K562 (cell line): ENCODE data around the gene DHRS3. TPM values are rescaled to one million over a fixed set of nuclear protein-coding genes. Genes with fewer than 3 reads are reported as not detected.
A peak's percentile ranks its signal among the peaks of the same experiment; 100 is the strongest.

Experiments used
- ATAC-seq: fragments of 200-7000 bp; cut with Tn5 transposase; 3 replicates; pipeline ENCODE4 v1.9.1; 2020; ENCODE audit warnings: moderate library complexity
- BruUV-seq: library from RNA; stranded (reverse); fragments of 400-500 nt; replicated peaks from 2 replicates; lab custom pipeline; 2021; lab: Mats Ljungman, UMichigan
- CTCF ChIA-PET: fragments of 300-600 bp; formaldehyde crosslinking; extraction: SDS; loops from one replicate; lab custom pipeline; 2021; ENCODE audit warnings: low intra/inter-chr PET ratio; lab: Yijun Ruan, JAX
- POLR2A ChIA-PET: fragments of 300-600, 350-650 bp; sonication (Branson Sonifier 250); formaldehyde crosslinking; extraction: SDS; loops from one replicate; lab custom pipeline; 2021; ENCODE audit warnings: antibody characterized with exemption, inconsistent platforms; lab: Yijun Ruan, JAX
- DNase-seq, 4 experiments: peaks; one replicate each; pipeline versions ENCODE4 v3.0.0 to v3.0.0-alpha.2; 2011 to 2018; ENCODE audit warnings: low spot score in 3 of 4, mixed read lengths in 3 of 4; ENCODE audit errors: extremely low read depth in 1 of 4
- FAIRE-seq: peaks from 2 replicates; lab custom pipeline; 2011; peaks lifted over from hg19 to GRCh38; lab: Jason Lieb, UNC
- H2AFZ ChIP-seq: 2 replicates; pipeline ENCODE4 v1.6.0; 2011; ENCODE audit warnings: low read depth, low read length, control low read depth, inconsistent platforms
- H3K27ac ChIP-seq: fragments of 200-600 bp; 3 replicates; pipeline ENCODE4 v1.8.0; 2011; ENCODE audit warnings: low read depth, mild to moderate bottlenecking, control low read depth, inconsistent platforms, low read length, moderate library complexity, mixed read lengths; ENCODE audit errors: extremely low read depth
- H3K27me3 ChIP-seq, 2 experiments: fragments of 300-600 bp in 1 of 2; 2 replicates in 1 of 2; 3 replicates in 1 of 2; pipeline versions ENCODE4 v1.6.0 to v1.8.0; 2011; ENCODE audit warnings: inconsistent platforms in 2 of 2, low read length in 2 of 2, mild to moderate bottlenecking in 1 of 2, mixed read lengths in 1 of 2, moderate library complexity in 1 of 2; ENCODE audit not compliant: control insufficient read depth in 2 of 2, insufficient read depth in 2 of 2
- H3K36me3 ChIP-seq: fragments of 300-600 bp; 3 replicates; pipeline ENCODE4 v1.8.0; 2011; ENCODE audit warnings: mild to moderate bottlenecking, low read length, inconsistent platforms; ENCODE audit not compliant: control insufficient read depth, insufficient read depth
- H3K4me1 ChIP-seq, 2 experiments: fragments of 200-600 bp in 1 of 2; replicated peaks in 1 of 2; 2 replicates in 1 of 2; 3 replicates in 1 of 2; pipeline versions ENCODE4 v1.5.1 to v1.8.0; 2011; ENCODE audit warnings: inconsistent platforms in 2 of 2, low read length in 2 of 2, mild to moderate bottlenecking in 1 of 2, mixed read lengths in 1 of 2, moderate library complexity in 1 of 2; ENCODE audit not compliant: control insufficient read depth in 2 of 2, insufficient read depth in 2 of 2
- H3K4me2 ChIP-seq: 2 replicates; pipeline ENCODE4 v1.6.1; 2011; ENCODE audit warnings: low read length, control low read depth, inconsistent platforms, mixed read lengths; ENCODE audit not compliant: insufficient read depth
- H3K4me3 ChIP-seq: fragments of 200-600 bp; sonication (generic), shearing (Covaris generic); 2 replicates; pipeline ENCODE4 v1.5.1; 2016; ENCODE audit warnings: control low read depth, inconsistent platforms
- H3K79me2 ChIP-seq: fragments of 200-600 bp; 3 replicates; pipeline ENCODE4 v1.8.0; 2011; ENCODE audit warnings: low read length, inconsistent platforms; ENCODE audit not compliant: control insufficient read depth, insufficient read depth
- H3K9ac ChIP-seq, 2 experiments: 2 replicates each; pipeline versions ENCODE4 v1.6.0 to v1.6.1; 2011; ENCODE audit warnings: low read depth in 2 of 2, low read length in 2 of 2, control low read depth in 1 of 2, inconsistent platforms in 1 of 2, mild to moderate bottlenecking in 1 of 2, mixed read lengths in 1 of 2; ENCODE audit not compliant: insufficient read depth in 1 of 2
- H3K9me1 ChIP-seq: one replicate; pipeline ENCODE4 v1.6.0; 2011; ENCODE audit warnings: inconsistent platforms, mild to moderate bottlenecking, low read length, moderate library complexity; ENCODE audit not compliant: control insufficient read depth, insufficient read depth
- H3K9me3 ChIP-seq: replicated peaks from 2 replicates; pipeline ENCODE4 v1.5.1; 2011; ENCODE audit warnings: low read depth, low read length, inconsistent platforms; ENCODE audit not compliant: control insufficient read depth, insufficient read depth
- H4K20me1 ChIP-seq: replicated peaks from 2 replicates; pipeline ENCODE4 v1.6.1; 2011; ENCODE audit warnings: low read length, inconsistent platforms, mixed read lengths; ENCODE audit not compliant: control insufficient read depth, insufficient read depth
- E2F6 ChIP-seq, 2 experiments: IDR thresholded peaks; 2 replicates each; pipeline ENCODE4 v1.6.1; 2011; ENCODE audit warnings: borderline replicate concordance in 1 of 2, control low read depth in 1 of 2, low read depth in 1 of 2, low read length in 1 of 2, mild to moderate bottlenecking in 1 of 2, mixed read lengths in 1 of 2, moderate library complexity in 1 of 2; ENCODE audit not compliant: insufficient read depth in 1 of 2, insufficient read length in 1 of 2, poor library complexity in 1 of 2, severe bottlenecking in 1 of 2; ENCODE audit errors: extremely low read depth in 1 of 2
- E2F8 ChIP-seq: fragments of 450-650 bp; IDR thresholded peaks from 2 replicates; pipeline ENCODE4 v1.7.1; 2018; ENCODE audit warnings: mild to moderate bottlenecking, low read depth; ENCODE audit not compliant: partially characterized antibody
- MLLT1 ChIP-seq, 2 experiments: fragments of 450-650 bp; IDR thresholded peaks; 2 replicates each; pipeline ENCODE4 v1.6.1; 2016
- NR2F6 ChIP-seq: fragments of 450-650 bp; formaldehyde crosslinking; IDR thresholded peaks from 2 replicates; pipeline ENCODE4 v1.4.0; 2020; ENCODE audit warnings: mild to moderate bottlenecking
- ZBTB17 ChIP-seq: fragments of 450-650 bp; formaldehyde crosslinking; IDR thresholded peaks from 2 replicates; pipeline ENCODE4 v1.4.0; 2020; ENCODE audit warnings: mild to moderate bottlenecking
- ZNF23 ChIP-seq: fragments of 250-450 bp; sonication (Bioruptor Pico); IDR thresholded peaks from 2 replicates; pipeline ENCODE4 v1.4.0; 2020; ENCODE audit warnings: mild to moderate bottlenecking
- WGBS: fragments of 100-300 bp; shearing (Covaris generic); methylation state at CpG from one replicate; pipeline ENCODE4 v1.1.6; 2016; ENCODE audit warnings: low coverage, mixed read lengths; ENCODE audit not compliant: insufficient coverage; ENCODE audit errors: missing lambda C conversion rate; 5-methylcytosine and 5-hydroxymethylcytosine counted together
- in situ Hi-C: fragments of 300-500 bp; cut with MboI; formaldehyde crosslinking; loops from 4 replicates; pipeline ENCODE4 v1.15.0; 2018; ENCODE audit warnings: inconsistent platforms, mixed read lengths
- intact Hi-C: fragments of 100-400 bp; cut with micrococcal nuclease; formaldehyde crosslinking; loops from 2 replicates; pipeline ENCODE4 v1.14.2; 2022
- polyA plus RNA-seq, 8 experiments: library from polyadenylated mRNA; depleted of rRNA in 4 of 8; stranded (reverse) in 5 of 8; unstranded in 3 of 8; fragments of >200 nt; fragmentation: Nextera tagmentation in 2 of 8; fragmentation: Illumina TruSeq in 1 of 8; extraction: Ambion mirVana in 2 of 8; extraction: Trizol in 1 of 8; gene quantifications; 2 replicates each; pipeline versions ENCODE4 v1.2.1 to v1.2.3, GENCODE V29; 2011 to 2014; ENCODE audit warnings: inconsistent platforms in 1 of 8, missing spikeins in 1 of 8
- total RNA-seq, 7 experiments: library from RNA; depleted of rRNA in 6 of 7; stranded (reverse); fragments of >200 nt in 6 of 7; fragmentation: Illumina TruSeq in 2 of 7; extraction: Trizol in 2 of 7; gene quantifications; 2 replicates each; pipeline versions ENCODE4 v1.2.1 to v1.2.3, GENCODE V29; 2011 to 2021; ENCODE audit warnings: low replicate concordance in 1 of 7

The DHRS3 gene
- total and polyA plus RNA-seq, 9 of the 15 experiments (the other 6 are each of a cell fraction or from before 2014, with no cell fraction given), result 21.0 to 116 (median 58.7) TPM

- no peak for FAIRE-seq
- TF ChIP-seq E2F8 (no peak), MLLT1 (IDR thresholded peaks at IDR 0.05) (0 out of 4 replicates have a peak, but pooled peaks of 1 of the 2 experiments have one; percentile 43), ZNF23 (CRISPR knock-in tag) (peak; percentile 73; the same call in 1 of the 2 replicates), NR2F6 (no peak), ZBTB17 (CRISPR knock-in tag) (peak; percentile 67; the same call in 1 of the 2 replicates), E2F6 (IDR thresholded peaks at IDR 0.05; ENCODE audit: borderline replicate concordance in 1 of 2, extremely low read depth in 1 of 2, insufficient read depth in 1 of 2, insufficient read length in 1 of 2, low read depth in 1 of 2, low read length in 1 of 2, poor library complexity in 1 of 2, severe bottlenecking in 1 of 2) (peak in 1 of 2 experiments; percentile 7)
- DNase-seq, result no peak
- Histone ChIP-seq H3K27me3 (no peaks in the 10 kb centered on the region), H3K9ac (no peak overlapping the region), H3K27ac (no peak overlapping the region; the same call in 2 of the 3 replicates), H3K36me3 (peaks cover 83% of the 10 kb centered on the region), H2AFZ (peak overlapping the region; percentile 6; the same call in 1 of the 2 replicates), H3K4me3 (no peak overlapping the region), H3K79me2 (no peaks in the 10 kb centered on the region), H3K4me2 (no peak overlapping the region), H3K9me1 (no peaks in the 10 kb centered on the region), H4K20me1 (no peaks in the 10 kb centered on the region), H3K4me1 (peaks cover 0 to under 1% of the 10 kb centered on the region in 2 experiments; a peak in 3 of 5 replicates), H3K9me3 (no peaks in the 10 kb centered on the region)
- in situ Hi-C loops (no loop called here), intact Hi-C loops (no loop called here)
- ChIA-PET CTCF (no interaction called here), POLR2A (interaction anchor here (1.5 kb wide), 1 partner anchor 9 kb away, joined by 4 read pairs; no protein-coding TSS in a partner anchor)
- BruUV-seq, result no TSS peak
- 92% methylated on average over 7 of the region's 7 CpGs for WGBS
- no peak for ATAC-seq
These were observed 45.5 kb downstream of the DHRS3 start for GRCh38 chr1:12572522-12572921.
